HCT116 (cell line): ENCODE data around the gene MTG2. TPM values are rescaled to one million over a fixed set of nuclear protein-coding genes. Genes with fewer than 3 reads are reported as not detected.

Experiments
- ATAC-seq: fragments of 200-7000 bp; cut with Tn5 transposase; 2 replicates; pipeline ENCODE4 v1.9.1; 2020; ENCODE audit warnings: mild to moderate bottlenecking, moderate library complexity
- BruUV-seq: library from RNA; stranded (reverse); fragments of 400-500 nt; replicated peaks from 2 replicates; lab custom pipeline; 2021; lab: Mats Ljungman, UMichigan
- CTCF ChIA-PET: fragments of 300-600 bp; sonication (Branson Sonifier 250); formaldehyde crosslinking; loops from one replicate; lab custom pipeline; 2021; ENCODE audit warnings: antibody characterized with exemption; lab: Charles Lee
- POLR2A ChIA-PET: fragments of 300-600, 350-600 bp; sonication (Branson Sonifier 250); formaldehyde crosslinking; loops from one replicate; lab custom pipeline; 2021; ENCODE audit warnings: antibody characterized with exemption; lab: Charles Lee
- RAD21 ChIA-PET, 2 experiments: fragments of 300-600 bp; sonication (Branson Sonifier 250); formaldehyde crosslinking; loops; one replicate each; lab custom pipeline; 2023; ENCODE audit warnings: low total read pairs in 2 of 2; ENCODE audit not compliant: uncharacterized antibody in 2 of 2, unreplicated experiment in 2 of 2, low non-redundant PET in 1 of 2; lab: Charles Lee
- DNase-seq: peaks from one replicate; pipeline ENCODE4 v3.0.0-alpha.2; 2010; ENCODE audit warnings: low read depth, low spot score
- H2AFZ ChIP-seq: fragments of 200-600 bp; shearing (Covaris generic), sonication (generic); 2 replicates; pipeline ENCODE4 v1.6.1; 2017; ENCODE audit warnings: low read depth, mixed run types, mixed read lengths, antibody characterized with exemption, low read length; ENCODE audit not compliant: poor library complexity, severe bottlenecking
- H3K27ac ChIP-seq: 2 replicates; pipeline ENCODE4 v1.5.1; 2012; ENCODE audit warnings: low read depth, low read length
- H3K27me3 ChIP-seq: fragments of 200-600 bp; sonication (generic); 2 replicates; pipeline ENCODE4 v1.6.1; 2016; ENCODE audit warnings: mixed run types, low read length, mixed read lengths; ENCODE audit not compliant: insufficient read depth
- H3K36me3 ChIP-seq, 2 experiments: fragments of 200-500 bp in 1 of 2; fragments of 200-600 bp in 1 of 2; sonication (Bioruptor generic) in 1 of 2; sonication (generic) in 1 of 2; 2 replicates each; pipeline versions ENCODE4 v1.5.1 to v1.6.1; 2014 to 2016; ENCODE audit warnings: low read length in 2 of 2, inconsistent platforms in 1 of 2, mixed read lengths in 1 of 2, mixed run types in 1 of 2; ENCODE audit not compliant: insufficient read depth in 2 of 2, control insufficient read depth in 1 of 2
- H3K4me1 ChIP-seq, 2 experiments: fragments of 200-600 bp in 1 of 2; sonication (generic) in 1 of 2; 2 replicates each; pipeline versions ENCODE4 v1.5.1 to v1.6.1; 2012 to 2017; ENCODE audit warnings: low read length in 2 of 2, inconsistent platforms in 1 of 2, mild to moderate bottlenecking in 1 of 2, mixed read lengths in 1 of 2, mixed run types in 1 of 2, moderate library complexity in 1 of 2; ENCODE audit not compliant: insufficient read depth in 2 of 2, control insufficient read depth in 1 of 2
- H3K4me2 ChIP-seq: fragments of 200-600 bp; sonication (generic); 2 replicates; pipeline ENCODE4 v1.6.1; 2017; ENCODE audit warnings: mixed run types, low read length, mixed read lengths
- H3K4me3 ChIP-seq, 2 experiments: fragments of 200-600 bp in 1 of 2; sonication (generic) in 1 of 2; replicated peaks in 1 of 2; 2 replicates each; pipeline ENCODE4 v1.5.1; 2011 to 2016; ENCODE audit warnings: low read length in 2 of 2, control low read depth in 1 of 2, low read depth in 1 of 2, mild to moderate bottlenecking in 1 of 2, mixed read lengths in 1 of 2, mixed run types in 1 of 2
- H3K79me2 ChIP-seq: fragments of 200-600 bp; sonication (generic); 2 replicates; pipeline ENCODE4 v1.6.1; 2017; ENCODE audit warnings: mild to moderate bottlenecking, mixed run types, low read length, moderate library complexity, mixed read lengths; ENCODE audit not compliant: insufficient read depth
- H3K9ac ChIP-seq: fragments of 200-600 bp; sonication (generic); 2 replicates; pipeline ENCODE4 v1.6.1; 2016; ENCODE audit warnings: low read length, mixed read lengths
- H3K9me2 ChIP-seq: fragments of 200-600 bp; sonication (generic), shearing (Covaris generic); 2 replicates; pipeline ENCODE4 v1.6.1; 2017; ENCODE audit warnings: mixed run types, mild to moderate bottlenecking, moderate library complexity; ENCODE audit not compliant: insufficient read depth
- H3K9me3 ChIP-seq, 2 experiments: fragments of 200-500 bp in 1 of 2; fragments of 200-600 bp in 1 of 2; sonication (Bioruptor generic) in 1 of 2; sonication (generic) in 1 of 2; 2 replicates each; pipeline ENCODE4 v1.6.1; 2014 to 2017; ENCODE audit warnings: low read length in 2 of 2, mixed read lengths in 2 of 2, inconsistent platforms in 1 of 2, low read depth in 1 of 2, mild to moderate bottlenecking in 1 of 2, mixed run types in 1 of 2, moderate library complexity in 1 of 2; ENCODE audit not compliant: control insufficient read depth in 1 of 2, insufficient read depth in 1 of 2
- H4K20me1 ChIP-seq: fragments of 200-600 bp; sonication (generic), shearing (Covaris generic); 2 replicates; pipeline ENCODE4 v1.6.1; 2017; ENCODE audit warnings: mixed run types, mild to moderate bottlenecking, moderate library complexity; ENCODE audit not compliant: insufficient read depth
- CBX3 ChIP-seq: IDR thresholded peaks from 2 replicates; pipeline ENCODE4 v1.6.1; 2012; ENCODE audit warnings: low read depth
- EGR1 ChIP-seq: IDR thresholded peaks from 2 replicates; pipeline ENCODE4 v1.6.1; 2012; ENCODE audit warnings: low read depth
- ELF1 ChIP-seq: IDR thresholded peaks from 2 replicates; pipeline ENCODE4 v1.6.1; 2012; ENCODE audit warnings: low read depth, borderline replicate concordance
- FOSL1 ChIP-seq: IDR thresholded peaks from 2 replicates; pipeline ENCODE4 v1.6.1; 2012; ENCODE audit warnings: low read depth
- JUND ChIP-seq: IDR thresholded peaks from 2 replicates; pipeline ENCODE4 v1.6.1; 2012
- POLR2A ChIP-seq: IDR thresholded peaks from 2 replicates; pipeline ENCODE4 v1.7.0; 2011; ENCODE audit warnings: borderline replicate concordance; ENCODE audit not compliant: insufficient read depth, insufficient read length; ENCODE audit errors: extremely low read depth
- POLR2AphosphoS5 ChIP-seq: IDR thresholded peaks from 2 replicates; pipeline ENCODE4 v1.6.1; 2011; ENCODE audit warnings: mild to moderate bottlenecking, low read depth, low read length, moderate library complexity
- SIN3A ChIP-seq: IDR thresholded peaks from 2 replicates; pipeline ENCODE4 v1.6.1; 2012; ENCODE audit warnings: low read depth
- SP1 ChIP-seq: IDR thresholded peaks from 2 replicates; pipeline ENCODE4 v1.6.1; 2012; ENCODE audit warnings: low read depth
- TCF7L2 ChIP-seq: IDR thresholded peaks from 2 replicates; pipeline ENCODE4 v1.7.0; 2011; ENCODE audit warnings: borderline replicate concordance, inconsistent platforms; ENCODE audit not compliant: insufficient read depth, insufficient read length; ENCODE audit errors: extremely low read depth
- ZFX ChIP-seq: fragments of 450-650 bp; IDR thresholded peaks from 2 replicates; pipeline ENCODE4 v1.6.1; 2017
- ZNF274 ChIP-seq: fragments of 200-500 bp; sonication (Bioruptor generic); IDR thresholded peaks from 2 replicates; pipeline ENCODE4 v1.6.1; 2014; ENCODE audit warnings: mild to moderate bottlenecking, low read depth, low read length, inconsistent platforms
- intact Hi-C: fragments of 100-400 bp; cut with micrococcal nuclease; formaldehyde crosslinking; loops from 2 replicates; pipeline ENCODE4 v1.10.0; 2022
- total RNA-seq: library from RNA; stranded (reverse); gene quantifications from one replicate; pipeline ENCODE4 v1.2.1, GENCODE V29; 2021; ENCODE audit not compliant: unreplicated experiment
- TF ChIP-seq, protein P1 (sequence below): IDR thresholded peaks from 2 replicates; pipeline ENCODE4 v1.6.1; 2011; ENCODE audit warnings: mild to moderate bottlenecking, low read length, moderate library complexity; ENCODE audit not compliant: insufficient replicate concordance; ENCODE audit errors: extremely low read depth
- TF ChIP-seq, protein P2 (sequence below): IDR thresholded peaks from 2 replicates; pipeline ENCODE4 v1.6.1; 2012
- TF ChIP-seq, protein P3 (sequence below): IDR thresholded peaks from 2 replicates; pipeline ENCODE4 v1.6.1; 2012; ENCODE audit warnings: low read depth

The MTG2 gene
- total RNA-seq, 1 experiment from 2014 or later, result 43.3 TPM

DNA sequence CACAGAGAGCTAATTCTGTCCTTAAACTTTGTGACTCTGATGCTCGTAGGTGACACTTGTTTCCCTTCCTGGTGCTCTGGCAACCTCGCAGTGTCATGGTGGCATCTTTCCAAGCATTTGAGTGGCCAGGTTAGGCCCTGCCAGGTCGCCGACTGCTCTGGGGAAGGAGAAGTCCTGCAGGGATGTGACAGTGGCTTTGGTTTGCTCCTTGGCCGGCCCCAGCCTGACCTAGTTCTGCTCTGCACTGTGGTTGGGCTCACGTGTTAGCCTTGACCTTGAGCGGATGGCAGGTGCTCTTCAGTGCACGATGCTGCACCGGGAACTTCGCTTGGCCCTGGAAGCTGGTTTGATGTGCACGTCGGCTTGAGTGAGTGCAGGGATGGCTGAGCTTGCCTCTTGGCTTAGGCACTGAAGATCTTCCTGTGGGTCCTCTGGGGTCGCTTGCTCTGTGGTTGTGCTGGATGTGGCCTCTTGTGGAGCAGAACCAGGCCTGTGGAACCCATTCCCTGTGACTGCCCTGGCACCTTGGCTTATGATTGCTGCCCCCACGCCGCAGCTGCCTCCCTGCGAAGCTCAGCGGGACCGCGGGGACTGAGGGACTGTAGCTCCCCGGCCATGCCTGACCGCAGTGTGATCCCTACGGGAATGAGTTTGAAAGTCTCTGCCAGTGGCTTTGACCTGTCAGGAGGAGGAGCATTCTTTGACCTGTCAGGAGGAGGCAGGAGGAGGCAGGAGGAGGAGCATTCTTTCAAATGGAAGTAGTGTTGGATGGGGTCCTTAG is 64.2 kb downstream of the MTG2 start:
- ChIA-PET POLR2A (no interaction called here), CTCF (no interaction called here), RAD21 (no interaction called here)
- TF ChIP-seq SIN3A (no peak), CBX3 (no peak), ZNF274 (no peak), ZFX (no peak), FOSL1 (no peak), TCF7L2 (no peak), EGR1 (no peak), SP1 (no peak), POLR2A (no peak), JUND (no peak), ELF1 (no peak), POLR2AphosphoS5 (no peak)
- TF ChIP-seq, protein P1, sequence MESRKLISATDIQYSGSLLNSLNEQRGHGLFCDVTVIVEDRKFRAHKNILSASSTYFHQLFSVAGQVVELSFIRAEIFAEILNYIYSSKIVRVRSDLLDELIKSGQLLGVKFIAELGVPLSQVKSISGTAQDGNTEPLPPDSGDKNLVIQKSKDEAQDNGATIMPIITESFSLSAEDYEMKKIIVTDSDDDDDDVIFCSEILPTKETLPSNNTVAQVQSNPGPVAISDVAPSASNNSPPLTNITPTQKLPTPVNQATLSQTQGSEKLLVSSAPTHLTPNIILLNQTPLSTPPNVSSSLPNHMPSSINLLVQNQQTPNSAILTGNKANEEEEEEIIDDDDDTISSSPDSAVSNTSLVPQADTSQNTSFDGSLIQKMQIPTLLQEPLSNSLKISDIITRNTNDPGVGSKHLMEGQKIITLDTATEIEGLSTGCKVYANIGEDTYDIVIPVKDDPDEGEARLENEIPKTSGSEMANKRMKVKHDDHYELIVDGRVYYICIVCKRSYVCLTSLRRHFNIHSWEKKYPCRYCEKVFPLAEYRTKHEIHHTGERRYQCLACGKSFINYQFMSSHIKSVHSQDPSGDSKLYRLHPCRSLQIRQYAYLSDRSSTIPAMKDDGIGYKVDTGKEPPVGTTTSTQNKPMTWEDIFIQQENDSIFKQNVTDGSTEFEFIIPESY, result no peak
- TF ChIP-seq, protein P2, sequence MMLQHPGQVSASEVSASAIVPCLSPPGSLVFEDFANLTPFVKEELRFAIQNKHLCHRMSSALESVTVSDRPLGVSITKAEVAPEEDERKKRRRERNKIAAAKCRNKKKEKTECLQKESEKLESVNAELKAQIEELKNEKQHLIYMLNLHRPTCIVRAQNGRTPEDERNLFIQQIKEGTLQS, result no peak
- TF ChIP-seq, protein P3, sequence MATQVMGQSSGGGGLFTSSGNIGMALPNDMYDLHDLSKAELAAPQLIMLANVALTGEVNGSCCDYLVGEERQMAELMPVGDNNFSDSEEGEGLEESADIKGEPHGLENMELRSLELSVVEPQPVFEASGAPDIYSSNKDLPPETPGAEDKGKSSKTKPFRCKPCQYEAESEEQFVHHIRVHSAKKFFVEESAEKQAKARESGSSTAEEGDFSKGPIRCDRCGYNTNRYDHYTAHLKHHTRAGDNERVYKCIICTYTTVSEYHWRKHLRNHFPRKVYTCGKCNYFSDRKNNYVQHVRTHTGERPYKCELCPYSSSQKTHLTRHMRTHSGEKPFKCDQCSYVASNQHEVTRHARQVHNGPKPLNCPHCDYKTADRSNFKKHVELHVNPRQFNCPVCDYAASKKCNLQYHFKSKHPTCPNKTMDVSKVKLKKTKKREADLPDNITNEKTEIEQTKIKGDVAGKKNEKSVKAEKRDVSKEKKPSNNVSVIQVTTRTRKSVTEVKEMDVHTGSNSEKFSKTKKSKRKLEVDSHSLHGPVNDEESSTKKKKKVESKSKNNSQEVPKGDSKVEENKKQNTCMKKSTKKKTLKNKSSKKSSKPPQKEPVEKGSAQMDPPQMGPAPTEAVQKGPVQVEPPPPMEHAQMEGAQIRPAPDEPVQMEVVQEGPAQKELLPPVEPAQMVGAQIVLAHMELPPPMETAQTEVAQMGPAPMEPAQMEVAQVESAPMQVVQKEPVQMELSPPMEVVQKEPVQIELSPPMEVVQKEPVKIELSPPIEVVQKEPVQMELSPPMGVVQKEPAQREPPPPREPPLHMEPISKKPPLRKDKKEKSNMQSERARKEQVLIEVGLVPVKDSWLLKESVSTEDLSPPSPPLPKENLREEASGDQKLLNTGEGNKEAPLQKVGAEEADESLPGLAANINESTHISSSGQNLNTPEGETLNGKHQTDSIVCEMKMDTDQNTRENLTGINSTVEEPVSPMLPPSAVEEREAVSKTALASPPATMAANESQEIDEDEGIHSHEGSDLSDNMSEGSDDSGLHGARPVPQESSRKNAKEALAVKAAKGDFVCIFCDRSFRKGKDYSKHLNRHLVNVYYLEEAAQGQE, result no peak
- Histone ChIP-seq H3K79me2 (peaks cover 16% of the 10 kb centered on the region; the same call in 1 of the 2 replicates), H3K4me3 (no peak overlapping the region), H3K9me3 (no peaks in the 10 kb centered on the region), H3K4me2 (no peak overlapping the region), H4K20me1 (no peaks in the 10 kb centered on the region), H3K9ac (no peak overlapping the region), H3K27me3 (no peaks in the 10 kb centered on the region), H3K27ac (no peak overlapping the region), H3K4me1 (peaks cover 0 to 3% of the 10 kb centered on the region in 2 experiments; a peak in 1 of 4 replicates), H3K9me2 (no peaks in the 10 kb centered on the region), H2AFZ (no peak overlapping the region), H3K36me3 (no peaks in the 10 kb centered on the region)
- DNase-seq (no peak), ATAC-seq (no peak)
- BruUV-seq, result no TSS peak
- intact Hi-C loops, result no loop called here
